ENCODE data around the gene TMOD1. TPM values are rescaled to one million over a fixed set of nuclear protein-coding genes. Genes with fewer than 3 reads are reported as not detected.

The TMOD1 gene
- total RNA-seq, 4 donors from 2014 or later = 5.9 to 93.7 (median 22.2) TPM

- Histone ChIP-seq H3K36me3 (no peaks in the 10 kb centered on the region), H3K4me3 (no peak overlapping the region), H3K4me1 (peaks cover 5 to 14% of the 10 kb centered on the region in 2 donors), H3K27ac (peak overlapping the region in 1 of 2 donors; percentile 41), H3K27me3 (no peaks in the 10 kb centered on the region), H3K9me3 (no peaks in the 10 kb centered on the region)
- no peak for DNase-seq
- intact Hi-C loops (cut with DNase I; ENCODE audit: low total_unique reads) = no loop called here
- TF ChIP-seq POLR2A (IDR thresholded peaks at IDR 0.05) (no peak), CTCF (IDR thresholded peaks at IDR 0.05) (no peak)
These were observed 11.6 kb downstream of the TMOD1 start for GRCh38 chr9:97512966-97513560.

- no peak for DNase-seq
- intact Hi-C loops (cut with DNase I; ENCODE audit: low total_unique reads) = no loop called here
- no peak for TF ChIP-seq POLR2A (IDR thresholded peaks at IDR 0.05)
- TF ChIP-seq CTCF (IDR thresholded peaks at IDR 0.05) = no peak
- no peaks in the 10 kb centered on the region for H3K9me3 ChIP-seq
- peak overlapping the region; percentile 5 to 98 for H3K27ac ChIP-seq
- no peak overlapping the region for H3K4me3 ChIP-seq
- H3K27me3 ChIP-seq = no peaks in the 10 kb centered on the region
- H3K36me3 ChIP-seq = no peaks in the 10 kb centered on the region
- peaks cover 13 to 16% of the 10 kb centered on the region in 2 donors for H3K4me1 ChIP-seq
These were observed 13.1 kb downstream of the TMOD1 start for GRCh38 chr9:97514531-97514930.

GRCh38 chr9:97515662-97516061 is 14.2 kb downstream of the TMOD1 start:
- no peak overlapping the region for H3K4me3 ChIP-seq
- no peaks in the 10 kb centered on the region for H3K9me3 ChIP-seq
- intact Hi-C loops (cut with DNase I; ENCODE audit: low total_unique reads) = no loop called here
- H3K27ac ChIP-seq = peak overlapping the region; percentile 85 to 98
- no peaks in the 10 kb centered on the region for H3K36me3 ChIP-seq
- H3K27me3 ChIP-seq = no peaks in the 10 kb centered on the region
- H3K4me1 ChIP-seq = peaks cover 16 to 17% of the 10 kb centered on the region in 2 donors
- DNase-seq = no peak
- no peak for TF ChIP-seq CTCF (IDR thresholded peaks at IDR 0.05)
- no peak for TF ChIP-seq POLR2A (IDR thresholded peaks at IDR 0.05)

- Histone ChIP-seq H3K27me3 (no peaks in the 10 kb centered on the region), H3K27ac (peak overlapping the region; percentile 85 to 98), H3K36me3 (no peaks in the 10 kb centered on the region), H3K4me3 (no peak overlapping the region), H3K9me3 (no peaks in the 10 kb centered on the region), H3K4me1 (peaks cover 16 to 17% of the 10 kb centered on the region in 2 donors)
- DNase-seq = no peak
- intact Hi-C loops (cut with DNase I; ENCODE audit: low total_unique reads) = no loop called here
- TF ChIP-seq POLR2A (IDR thresholded peaks at IDR 0.05) = no peak
- TF ChIP-seq CTCF (IDR thresholded peaks at IDR 0.05) = no peak
These were observed 14.6 kb downstream of the TMOD1 start for GRCh38 chr9:97516111-97516510.

GRCh38 chr9:97517331-97518089 is 16.0 kb downstream of the TMOD1 start:
- H3K4me1 ChIP-seq = peaks cover 16 to 17% of the 10 kb centered on the region in 2 donors
- no peaks in the 10 kb centered on the region for H3K36me3 ChIP-seq
- no peaks in the 10 kb centered on the region for H3K27me3 ChIP-seq
- H3K9me3 ChIP-seq = no peaks in the 10 kb centered on the region
- TF ChIP-seq CTCF (IDR thresholded peaks at IDR 0.05) = no peak
- TF ChIP-seq POLR2A (IDR thresholded peaks at IDR 0.05) = no peak
- intact Hi-C loops (cut with DNase I; ENCODE audit: low total_unique reads) = no loop called here
- no peak for DNase-seq
- H3K27ac ChIP-seq = peak overlapping the region; percentile 85 to 98
- H3K4me3 ChIP-seq = no peak overlapping the region

All from uterus (tissue), 4 donors.